NCI-H345 treated with DMSO at 0.1 percent for 48 hours (cell line): ENCODE data around the gene SYMPK.
"Not testable (repeated sequence)": the region's sequence is repeated elsewhere in the genome, so short reads cannot be mapped to it uniquely, and the experiment has no call there.

Experiments
- DNase-seq: peaks from one replicate; lab custom pipeline; 2025; ENCODE audit not compliant: unreplicated experiment; lab: John Stamatoyannopoulos, UW

The SYMPK gene

DNA sequence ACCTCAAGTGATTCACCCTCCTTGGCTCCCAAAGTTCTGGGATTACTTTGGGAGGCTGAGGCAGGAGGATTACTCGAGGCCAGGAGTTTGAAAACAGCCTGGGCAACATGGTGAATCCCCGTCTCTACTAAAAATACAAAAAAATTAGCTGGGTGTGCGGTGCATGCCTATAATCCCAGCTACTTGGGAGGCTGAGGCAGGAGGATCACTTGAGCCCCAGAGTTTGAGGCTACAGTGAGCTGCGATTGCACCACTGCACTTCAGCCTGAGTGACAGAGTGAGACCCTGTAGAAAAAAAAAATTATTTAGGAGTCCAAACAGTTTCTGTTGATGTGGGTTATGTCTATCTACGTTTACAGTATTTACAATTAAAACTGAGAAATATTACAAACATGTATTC is 7.9 kb upstream of the SYMPK start:
- no peak for DNase-seq

DNA sequence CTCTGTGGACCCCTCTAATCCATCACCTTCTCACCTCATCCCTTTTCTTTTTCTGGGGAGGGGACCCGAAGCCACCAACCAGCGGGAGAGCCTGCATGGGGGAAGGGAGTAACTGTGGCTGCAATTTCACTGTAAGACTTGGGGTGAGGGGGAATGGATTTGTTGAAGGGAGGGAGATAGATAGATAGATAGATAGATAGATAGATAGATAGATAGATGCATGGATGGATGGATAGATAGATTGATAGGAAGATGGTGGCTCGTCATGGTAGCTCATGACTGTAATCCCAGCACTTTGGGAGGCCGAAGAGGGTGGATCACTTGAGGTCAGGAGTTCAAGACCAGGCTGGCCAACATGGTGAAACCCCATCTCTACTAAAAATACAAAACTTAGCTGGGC is 4.3 kb upstream of the SYMPK start:
- DNase-seq, result not testable (repeated sequence)

DNA sequence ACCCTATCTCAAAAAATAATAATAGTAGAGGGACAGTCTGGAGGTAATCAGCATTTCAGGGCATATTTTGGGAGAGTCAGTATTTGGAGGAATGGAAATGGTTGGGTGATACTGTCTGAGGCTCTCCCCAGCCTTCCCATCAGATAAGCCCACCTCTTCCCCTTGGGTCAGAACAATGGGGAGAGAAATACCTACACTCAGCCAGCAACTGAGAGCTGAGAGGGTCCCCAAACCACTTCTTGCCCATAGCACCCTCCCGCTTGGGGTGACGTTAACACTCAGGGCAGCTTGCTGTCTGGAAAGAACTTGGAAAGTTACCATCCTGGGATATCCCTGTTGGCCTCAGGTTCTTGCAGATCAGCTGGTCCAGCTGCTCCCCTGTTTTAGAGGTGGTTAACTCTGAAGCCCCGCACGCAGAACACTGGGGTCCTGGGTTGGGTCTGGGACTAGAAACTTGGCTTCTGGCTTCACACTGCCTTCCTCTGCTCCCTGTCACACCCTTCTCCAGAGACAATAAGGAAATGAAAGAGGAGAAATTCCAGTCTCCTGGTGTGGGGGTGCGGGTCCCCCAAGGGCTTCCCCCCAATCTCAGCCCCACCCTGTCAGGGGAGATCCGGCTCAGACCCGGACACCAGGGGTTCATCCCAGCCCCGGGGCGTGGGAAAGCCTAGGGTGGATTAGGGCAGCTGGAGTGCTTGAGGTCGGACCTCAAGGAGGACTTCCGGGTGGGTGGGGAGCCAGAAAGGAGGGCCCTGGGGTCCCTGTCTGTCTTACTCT is 3.6 kb upstream of the SYMPK start:
- DNase-seq, result no peak

DNA sequence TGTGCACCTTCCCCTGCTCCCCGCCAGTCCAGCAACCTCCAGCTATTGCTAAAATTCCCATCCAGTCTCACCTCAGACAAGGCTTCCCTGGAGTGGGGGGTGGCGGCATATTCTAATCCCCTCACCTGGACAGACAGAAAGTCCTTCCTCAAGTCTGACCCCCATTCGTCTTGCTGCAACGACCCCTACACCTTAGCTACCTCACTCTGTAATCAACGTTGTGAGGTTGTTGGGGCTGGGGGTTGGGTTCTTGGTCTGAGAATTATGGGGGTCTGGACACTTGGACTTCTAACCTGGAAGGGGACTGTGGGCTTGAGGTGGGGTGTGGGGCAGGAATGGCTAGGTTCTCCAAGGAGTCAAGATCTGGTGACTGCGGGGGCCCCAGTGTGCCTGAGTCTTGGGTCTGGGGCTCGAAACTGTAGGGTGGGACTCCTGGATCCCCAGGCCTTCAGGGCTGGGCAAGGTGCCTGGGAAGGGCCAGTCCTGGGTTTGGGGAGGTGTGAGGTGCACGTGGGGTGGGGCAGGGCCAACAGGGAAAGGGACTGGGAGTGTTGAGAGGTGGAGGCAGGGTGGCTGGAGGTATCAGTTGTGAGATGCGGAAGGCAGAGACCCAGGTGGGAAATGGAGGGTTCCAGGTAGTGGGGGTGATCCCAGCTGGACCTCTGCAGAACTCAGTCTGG is 2.5 kb upstream of the SYMPK start:
- DNase-seq, result no peak

DNA sequence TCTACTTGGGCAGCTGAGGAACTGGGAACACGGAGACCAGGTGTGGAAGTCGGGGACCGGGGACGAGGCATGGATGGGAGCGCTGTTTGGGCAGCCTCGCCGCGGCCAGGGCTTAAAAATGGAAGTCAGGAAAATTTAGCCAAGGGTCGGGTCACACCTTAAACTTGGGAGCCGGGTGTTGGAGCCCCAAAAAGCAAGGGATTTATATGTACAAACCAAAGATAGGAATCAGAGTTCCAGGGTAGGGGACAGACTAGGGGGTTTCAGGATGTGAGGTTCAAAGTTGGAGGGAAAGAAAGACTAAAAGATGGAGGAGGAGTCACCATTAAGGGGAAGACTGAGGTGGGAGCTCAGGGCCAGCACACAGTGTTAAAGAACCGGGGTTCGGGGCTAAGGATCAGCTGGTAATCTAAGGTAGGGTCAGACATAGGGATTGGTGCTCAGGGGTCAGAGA is 1.7 kb upstream of the SYMPK start:
- no peak for DNase-seq

DNA sequence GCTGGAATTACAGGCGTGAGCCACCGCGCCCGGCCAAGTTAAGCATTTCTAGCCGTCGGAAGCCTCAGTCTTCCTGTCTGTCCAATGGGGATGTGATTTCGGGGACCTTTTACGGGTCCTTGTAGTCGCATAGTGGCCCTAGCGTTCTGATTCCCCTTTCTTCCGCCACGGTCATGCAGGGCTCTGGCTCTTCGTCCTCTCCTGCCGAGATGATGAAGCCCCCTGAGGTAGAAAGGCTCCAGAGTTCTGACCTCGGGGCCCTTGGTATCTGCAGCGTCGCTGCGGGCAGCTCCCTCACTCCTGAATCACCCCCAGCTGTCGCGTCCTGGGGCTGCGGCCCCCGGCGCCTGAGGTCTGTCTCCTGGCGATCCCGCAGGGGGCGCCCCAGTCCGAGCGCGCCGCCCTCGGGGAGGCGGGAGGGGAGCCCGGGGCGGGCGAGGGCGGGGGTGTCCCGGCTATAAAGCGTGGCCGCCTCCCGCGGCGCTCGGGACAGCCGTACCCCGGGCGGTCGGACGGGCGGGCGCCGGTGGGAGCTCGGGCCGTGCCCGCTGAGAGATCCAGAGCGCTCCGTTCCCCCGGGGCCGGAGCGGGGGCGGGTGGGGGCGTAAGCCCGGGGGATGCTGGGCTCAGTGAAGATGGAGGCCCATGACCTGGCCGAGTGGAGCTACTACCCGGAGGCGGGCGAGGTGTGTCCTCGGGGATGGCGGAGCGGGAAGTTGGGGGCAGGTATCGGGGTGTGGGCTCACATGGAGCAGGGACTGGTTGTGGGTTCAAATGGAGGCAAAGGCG is 1.1 kb upstream of the SYMPK start, which contains the start of gene FOXA3:
Gene FOXA3, plus strand, starts transcription at position 487 of the 789 bp plus-strand sequence. Its CDS starts 131 bp downstream, at position 618.
- no peak for DNase-seq

DNA sequence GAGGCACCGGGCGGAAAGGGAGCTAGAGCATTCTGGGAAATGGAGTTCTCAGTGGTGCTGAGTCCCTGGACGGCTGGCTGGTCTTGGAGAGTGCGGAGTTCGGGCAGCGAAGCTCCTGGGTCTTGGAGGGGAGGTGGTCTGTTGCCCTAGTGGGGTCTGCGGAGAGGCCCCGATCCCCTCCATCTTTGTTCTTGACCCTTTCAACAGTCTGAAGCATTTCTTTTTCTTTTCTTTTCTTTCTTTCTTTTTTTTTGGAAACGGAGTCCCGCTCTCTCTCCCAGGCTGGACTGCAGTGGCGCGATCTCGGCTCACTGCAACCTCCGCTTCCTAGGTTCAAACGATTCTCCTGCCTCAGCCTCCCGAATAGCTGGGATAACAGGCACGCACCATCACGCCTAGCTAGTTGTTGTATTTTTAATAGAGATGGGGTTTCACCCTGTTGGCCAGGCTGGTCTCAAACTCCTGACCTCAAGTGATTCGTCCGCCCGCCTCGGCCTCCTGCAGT is 440 bp upstream of the SYMPK start:
- DNase-seq, result no peak

DNA sequence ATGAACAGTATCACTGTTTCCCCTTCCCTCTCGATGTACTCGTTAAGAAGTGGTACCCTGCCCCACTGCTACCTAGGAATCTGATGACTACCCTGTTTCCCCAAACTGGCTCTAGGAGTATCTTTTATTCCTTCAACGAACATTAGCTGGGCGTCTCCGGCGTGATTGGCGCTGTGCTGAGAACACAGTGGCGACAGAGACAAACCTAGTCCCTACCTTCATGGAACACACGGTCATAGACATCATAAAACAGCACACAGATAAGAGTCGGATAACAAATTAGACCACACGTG is 730 bp downstream of the SYMPK start:
- no peak for DNase-seq

DNA sequence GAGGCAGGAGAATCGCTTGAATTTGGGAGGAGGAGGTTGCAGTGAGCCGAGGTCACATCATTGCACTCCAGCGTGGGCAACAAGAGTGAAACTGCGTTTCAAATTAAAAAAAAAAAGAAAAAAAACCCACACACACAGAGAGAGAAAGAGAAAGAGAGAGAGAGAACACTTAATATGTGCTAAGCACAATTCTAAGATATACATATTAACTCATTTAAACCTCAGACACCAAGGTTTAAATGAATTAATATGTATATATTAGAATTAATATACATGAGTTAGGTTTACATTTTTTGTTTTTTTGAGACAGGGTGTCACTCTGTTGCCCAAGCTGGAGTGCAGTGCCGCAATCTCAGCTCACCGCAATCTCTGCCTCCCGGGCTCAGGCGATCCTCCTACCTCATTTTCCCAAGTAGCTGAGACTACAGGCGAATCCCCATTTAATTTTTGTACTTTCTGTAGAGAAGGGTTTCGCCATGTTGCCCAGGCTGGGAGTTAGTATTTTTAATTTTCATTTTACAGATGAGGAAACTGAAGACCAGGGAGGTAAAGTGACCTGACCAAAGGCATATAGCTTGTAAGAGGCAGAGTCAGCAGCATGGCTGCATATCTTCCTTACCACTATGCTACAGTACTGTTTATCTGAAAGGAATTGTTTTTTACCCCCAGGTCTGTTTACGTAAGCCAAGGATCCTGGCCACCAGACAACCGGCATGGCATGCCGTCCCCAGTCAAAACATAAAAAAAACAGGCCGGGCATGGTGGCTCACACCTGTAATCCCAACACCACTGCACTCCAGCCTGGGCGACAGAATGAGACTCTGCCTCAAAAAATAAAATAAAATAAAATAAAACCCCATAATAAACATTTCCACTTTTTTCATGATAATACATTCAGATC is 2.3 kb downstream of the SYMPK start:
- DNase-seq, result no peak

DNA sequence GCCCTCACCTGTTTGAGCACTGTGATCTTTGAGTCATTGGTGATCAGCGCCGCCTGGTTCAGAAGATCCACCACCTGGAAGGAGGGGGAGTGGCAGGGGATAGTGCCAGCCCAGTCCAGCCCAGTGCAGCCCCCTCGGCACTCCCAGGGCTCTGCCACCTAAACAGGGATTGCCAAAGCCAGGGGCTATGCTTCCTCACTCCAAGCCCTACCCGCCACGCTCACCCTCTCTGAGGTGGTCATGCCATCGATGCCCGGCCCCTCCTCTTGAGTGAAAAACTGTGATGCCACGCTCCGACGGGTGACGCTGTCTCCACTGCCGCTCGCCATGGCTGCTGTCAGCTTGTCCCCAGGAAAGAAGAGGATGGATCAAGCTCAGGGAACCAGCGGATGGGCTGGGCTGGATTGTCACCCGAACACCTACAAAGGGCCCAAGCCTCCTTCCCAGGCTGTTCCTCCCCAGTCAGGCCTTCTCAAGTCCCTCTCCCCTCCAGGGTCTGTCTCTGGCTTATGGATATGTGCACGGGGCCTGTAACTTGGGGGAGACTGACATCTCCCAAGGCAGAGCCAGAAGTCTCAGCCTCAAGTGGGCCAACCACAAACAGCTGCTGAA is 8.7 kb downstream of the SYMPK start:
- no peak for DNase-seq

DNA sequence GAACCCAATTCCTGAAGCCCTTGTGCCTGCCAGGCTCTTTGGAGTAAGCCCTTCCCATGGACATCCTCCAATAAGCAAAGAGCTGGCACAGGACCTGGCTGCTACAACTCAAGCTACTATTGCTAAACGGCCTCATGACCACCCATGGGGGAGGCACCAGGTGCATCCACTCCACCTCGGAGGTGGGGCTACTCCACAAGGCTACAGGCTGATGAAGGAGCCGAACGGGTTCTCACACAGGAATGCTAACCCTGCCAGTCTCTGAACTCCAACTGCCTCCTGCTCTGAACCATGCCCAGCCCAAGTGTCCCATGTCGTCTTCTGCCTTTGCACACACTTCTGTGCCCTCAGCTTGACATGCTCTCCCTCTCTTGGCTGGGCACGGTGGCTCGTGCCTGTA is 10.0 kb downstream of the SYMPK start:
- DNase-seq, result no peak

DNA sequence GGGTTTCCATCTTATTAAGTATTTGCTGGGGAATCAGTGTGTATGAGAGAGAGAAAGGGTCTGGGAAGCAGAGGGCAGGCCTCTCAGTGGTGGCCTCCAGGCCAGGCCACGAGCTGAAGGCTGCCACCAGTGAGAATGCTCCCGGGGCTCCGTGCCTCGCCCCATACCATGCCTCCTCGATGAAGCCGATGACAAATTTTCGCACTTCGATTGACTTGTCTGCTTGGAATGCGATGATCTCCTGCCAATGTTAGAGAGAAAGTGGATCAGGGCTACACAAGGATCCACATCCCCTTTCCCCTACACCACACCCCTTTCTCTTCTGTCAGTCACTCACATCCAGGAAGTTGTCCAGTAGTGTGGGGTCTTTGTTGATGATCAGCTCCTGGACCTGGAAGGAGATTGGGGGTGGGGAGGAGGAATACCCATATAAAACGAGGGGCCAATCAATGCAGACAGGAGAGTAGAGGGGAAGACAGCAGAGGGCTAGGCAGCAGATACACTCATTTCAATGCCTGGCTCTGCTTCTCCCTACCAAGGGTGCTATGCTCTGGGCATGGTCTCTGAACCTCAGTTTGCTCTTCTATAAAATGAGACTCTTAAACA is 10.7 kb downstream of the SYMPK start:
- DNase-seq, result no peak

DNA sequence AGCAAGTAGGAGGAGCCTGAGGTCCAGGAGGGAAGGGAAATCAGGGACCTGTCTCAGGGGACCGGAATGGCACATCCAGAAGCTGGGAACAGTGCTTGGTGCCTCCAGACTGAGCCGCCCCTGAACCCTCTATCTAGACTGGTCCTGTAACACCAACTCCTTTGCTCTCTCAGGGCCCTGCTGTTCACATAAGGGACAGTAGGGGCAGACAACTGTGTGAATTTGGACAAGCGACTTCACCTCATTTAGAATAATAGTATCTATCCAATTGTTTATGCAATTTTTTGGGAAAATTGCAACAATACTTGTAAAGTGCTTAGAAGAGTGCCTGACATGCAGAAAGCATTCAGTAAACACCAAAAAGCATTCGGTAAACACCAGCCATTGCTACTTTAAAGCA is 14.0 kb downstream of the SYMPK start:
- DNase-seq, result no peak

DNA sequence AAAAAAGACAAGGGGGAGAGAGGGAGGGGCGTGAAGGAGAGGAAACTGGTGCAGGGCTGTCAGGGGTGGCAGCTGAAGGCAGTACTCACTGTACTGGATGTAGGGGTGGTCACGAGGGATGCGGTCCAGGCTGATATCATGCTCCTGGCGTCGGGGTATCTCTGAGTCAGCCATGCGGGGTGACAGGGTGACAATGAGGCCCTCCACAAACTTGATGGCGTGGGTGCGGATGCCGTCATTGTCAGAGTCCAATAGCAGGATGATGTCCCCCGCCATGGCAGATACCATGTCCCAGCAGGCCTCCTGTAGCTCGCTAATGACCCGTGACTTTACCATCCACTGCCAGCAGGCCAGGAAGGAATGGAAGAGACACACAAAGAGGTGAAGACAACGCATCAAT is 15.3 kb downstream of the SYMPK start:
- DNase-seq, result no peak

DNA sequence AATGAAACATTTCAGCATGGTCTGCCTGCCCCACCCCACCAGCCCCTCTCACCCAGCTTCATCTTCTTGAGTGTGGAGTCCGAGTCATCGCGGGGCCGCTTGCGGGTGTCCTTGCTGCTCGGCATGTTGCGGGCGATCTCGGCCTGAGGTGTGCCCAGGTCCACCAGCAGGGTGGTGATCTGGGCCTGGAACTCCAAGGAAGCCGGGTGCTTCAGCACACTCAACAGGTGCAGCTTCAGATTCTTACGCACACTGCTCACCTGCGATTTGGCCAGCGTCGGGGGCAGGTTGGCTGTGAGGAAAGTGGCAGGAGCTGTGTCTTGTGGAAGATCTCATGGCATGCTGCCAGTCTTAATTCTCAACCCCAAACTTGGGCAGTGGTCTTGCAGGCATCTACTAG is 20.7 kb downstream of the SYMPK start:
- DNase-seq, result no peak

DNA sequence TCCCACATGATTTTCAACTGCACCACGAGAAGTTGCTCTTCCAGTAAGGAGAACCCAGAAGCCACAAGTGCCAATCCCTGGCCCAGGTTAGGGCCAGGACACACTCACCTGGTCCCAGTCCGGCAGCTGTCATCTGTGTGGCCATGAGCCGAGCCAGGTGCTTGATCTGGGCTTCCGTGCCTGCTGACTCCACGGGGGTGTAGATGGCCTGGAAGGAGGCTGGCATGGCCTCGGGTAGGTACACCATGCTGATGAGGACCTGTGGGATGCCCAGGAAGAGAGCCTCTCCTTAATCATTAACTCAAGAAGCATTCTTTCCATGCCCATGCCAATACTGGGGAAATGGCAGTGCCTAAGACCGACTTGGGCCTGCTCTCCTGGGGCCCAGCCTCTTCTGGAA is 28.0 kb downstream of the SYMPK start:
- no peak for DNase-seq

DNA sequence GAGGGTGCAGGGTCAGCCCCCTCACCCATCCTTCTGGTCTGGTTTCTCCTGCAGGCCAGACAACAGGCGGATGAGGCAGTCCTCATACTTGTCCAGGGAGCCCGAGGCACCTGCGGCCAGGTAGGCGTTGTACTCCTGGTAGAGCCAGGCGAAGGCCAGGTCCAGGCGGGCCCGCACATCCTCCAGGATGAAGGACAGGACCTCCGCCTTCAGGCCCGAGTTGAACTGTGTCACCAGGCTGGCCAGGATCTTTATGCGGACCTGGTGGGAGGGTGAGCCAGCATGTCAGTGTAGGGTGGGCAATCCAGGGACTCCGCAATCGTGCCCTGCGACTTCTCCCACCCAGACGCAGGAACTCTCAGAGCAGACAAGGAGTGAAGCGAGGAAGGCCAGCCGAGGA is 34.0 kb downstream of the SYMPK start:
- no peak for DNase-seq

DNA sequence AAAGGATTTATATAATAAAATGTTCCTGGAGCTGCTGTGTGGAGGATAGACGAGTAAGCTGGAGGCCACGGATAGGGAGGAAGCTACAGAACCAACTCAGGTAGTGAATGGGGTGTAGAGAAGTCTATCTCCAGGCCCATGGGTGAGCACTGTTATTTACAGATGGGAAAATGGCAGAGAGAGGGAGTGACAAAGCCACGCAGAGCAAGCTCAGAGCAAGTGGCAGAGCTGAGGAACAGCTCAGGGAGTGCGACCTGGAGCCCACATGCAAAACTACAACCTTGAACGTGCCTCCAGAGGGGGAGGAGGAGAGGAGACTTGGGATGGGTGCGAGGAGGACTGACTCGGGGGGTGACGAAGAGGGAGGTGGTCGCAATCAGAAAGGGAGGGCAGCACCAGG is 34.4 kb downstream of the SYMPK start:
- DNase-seq, result no peak

DNA sequence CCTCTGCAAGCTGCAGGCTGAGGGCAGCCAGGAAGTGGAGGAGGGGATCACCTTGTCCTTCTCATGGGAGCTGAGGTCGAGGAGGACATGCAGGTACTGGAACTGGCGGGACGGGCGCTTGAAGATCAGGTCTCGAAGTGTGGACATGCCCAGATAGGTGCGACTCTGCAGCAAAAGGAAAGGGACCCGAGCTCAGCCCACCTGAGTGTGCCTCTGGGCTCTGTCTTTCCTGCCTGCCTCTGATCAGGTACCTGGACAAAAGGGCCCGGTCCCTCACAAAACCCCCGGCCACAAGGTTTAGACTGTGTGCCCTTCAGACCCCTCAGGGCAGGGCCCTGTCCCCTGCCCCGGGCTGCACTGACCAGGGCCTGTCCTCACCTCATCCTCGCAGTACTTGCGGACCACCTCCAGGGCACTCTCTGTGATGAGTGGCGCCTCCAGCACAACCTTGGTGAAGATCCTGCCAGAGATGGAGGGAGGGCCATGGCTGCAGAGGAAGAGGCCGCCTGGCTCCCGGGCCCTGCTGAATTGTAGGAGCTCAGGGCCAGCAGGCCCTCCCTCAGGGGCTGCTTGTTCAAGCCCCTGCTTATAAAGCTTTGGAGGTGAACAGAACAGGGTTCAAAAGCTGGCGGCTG is 35.4 kb downstream of the SYMPK start:
- DNase-seq, result no peak
